ACC112 (cell line): Measurements from ENCODE around the gene EFNB1.
A peak's percentile ranks its signal among the peaks of the same experiment; 100 is the strongest.

Experiments used
- H2AFZ ChIP-seq: fragments of 200-600 bp; sonication (generic); one replicate; pipeline ENCODE4 v1.6.0; 2017; ENCODE audit warnings: antibody characterized with exemption, low read length; ENCODE audit not compliant: unreplicated experiment
- H3K27ac ChIP-seq: fragments of 200-600 bp; sonication (generic); 2 replicates; pipeline ENCODE4 v1.5.1; 2014; ENCODE audit warnings: low read depth, mild to moderate bottlenecking, antibody characterized with exemption, low read length, moderate library complexity
- H3K27me3 ChIP-seq: fragments of 200-600 bp; sonication (generic); 2 replicates; pipeline ENCODE4 v1.6.1; 2014; ENCODE audit warnings: mild to moderate bottlenecking, antibody characterized with exemption, low read length, moderate library complexity, mixed read lengths; ENCODE audit not compliant: insufficient read depth
- H3K36me3 ChIP-seq: fragments of 200-600 bp; sonication (generic); 2 replicates; pipeline ENCODE4 v1.6.1; 2016; ENCODE audit warnings: mild to moderate bottlenecking, antibody characterized with exemption, low read length, moderate library complexity, mixed read lengths; ENCODE audit not compliant: insufficient read depth
- H3K4me1 ChIP-seq: fragments of 200-600 bp; sonication (generic); one replicate; pipeline ENCODE4 v1.6.1; 2016; ENCODE audit warnings: low read length, mixed read lengths; ENCODE audit not compliant: insufficient read depth, unreplicated experiment, control insufficient read depth
- H3K4me3 ChIP-seq: fragments of 200-600 bp; sonication (generic); 2 replicates; pipeline ENCODE4 v1.5.1; 2014; ENCODE audit warnings: mild to moderate bottlenecking, low read depth, low read length
- H3K79me2 ChIP-seq: fragments of 200-600 bp; sonication (generic); one replicate; pipeline ENCODE4 v1.6.0; 2016; ENCODE audit warnings: low read length; ENCODE audit not compliant: control insufficient read depth, unreplicated experiment, insufficient read depth

Gene EFNB1

GRCh38 chrX:68808686-68809357 is 20.0 kb upstream of the EFNB1 start:
- H2AFZ ChIP-seq = no peak overlapping the region
- H3K4me1 ChIP-seq = no peaks in the 10 kb centered on the region

GRCh38 chrX:68820476-68821110 is 8.2 kb upstream of the EFNB1 start:
- Histone ChIP-seq H3K4me1 (no peaks in the 10 kb centered on the region), H3K36me3 (no peaks in the 10 kb centered on the region), H2AFZ (no peak overlapping the region), H3K79me2 (no peaks in the 10 kb centered on the region), H3K4me3 (no peak overlapping the region), H3K27ac (no peak overlapping the region), H3K27me3 (no peaks in the 10 kb centered on the region)

More at GRCh38 chrX:68808686-68809357, 20.0 kb upstream of the EFNB1 start:
- H3K36me3 ChIP-seq = no peaks in the 10 kb centered on the region
- no peak overlapping the region for H3K27ac ChIP-seq
- H3K27me3 ChIP-seq = peaks cover 5% of the 10 kb centered on the region
- H3K79me2 ChIP-seq = no peaks in the 10 kb centered on the region
- no peak overlapping the region for H3K4me3 ChIP-seq

DNA sequence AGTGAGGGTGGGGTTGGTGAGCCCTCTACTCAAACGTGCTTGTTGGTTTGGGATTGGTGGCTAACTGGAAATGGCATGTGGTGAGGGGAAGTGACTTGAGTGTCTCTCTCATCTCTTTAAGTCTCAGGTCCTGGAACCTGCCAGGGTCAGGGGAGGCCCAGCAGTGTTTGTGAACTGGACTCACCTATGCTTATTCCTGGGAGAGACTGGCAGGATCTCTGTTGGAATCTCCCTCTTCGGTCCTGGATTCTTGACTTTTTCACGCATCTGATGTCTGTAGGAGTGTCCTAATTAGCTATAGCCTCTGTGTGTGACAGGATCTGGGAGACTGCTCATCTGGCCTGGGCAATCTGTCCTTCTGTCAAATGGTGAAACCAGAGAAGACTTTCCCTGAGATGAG is 7.2 kb upstream of the EFNB1 start:
- no peak overlapping the region for H3K4me3 ChIP-seq
- no peaks in the 10 kb centered on the region for H3K27me3 ChIP-seq
- peaks cover 9% of the 10 kb centered on the region for H3K4me1 ChIP-seq
- H2AFZ ChIP-seq = no peak overlapping the region
- no peaks in the 10 kb centered on the region for H3K79me2 ChIP-seq
- H3K36me3 ChIP-seq = no peaks in the 10 kb centered on the region
- H3K27ac ChIP-seq = no peak overlapping the region

GRCh38 chrX:68822641-68823410 is 6.0 kb upstream of the EFNB1 start:
- Histone ChIP-seq H3K4me1 (peaks cover 17% of the 10 kb centered on the region), H3K27ac (no peak overlapping the region), H3K79me2 (no peaks in the 10 kb centered on the region), H3K27me3 (no peaks in the 10 kb centered on the region), H3K4me3 (no peak overlapping the region), H2AFZ (peak overlapping the region; percentile 57), H3K36me3 (no peaks in the 10 kb centered on the region)

GRCh38 chrX:68823413-68824151 is 5.2 kb upstream of the EFNB1 start:
- no peaks in the 10 kb centered on the region for H3K27me3 ChIP-seq
- H3K36me3 ChIP-seq = no peaks in the 10 kb centered on the region
- no peak overlapping the region for H3K27ac ChIP-seq
- no peak overlapping the region for H2AFZ ChIP-seq
- H3K79me2 ChIP-seq = no peaks in the 10 kb centered on the region
- peaks cover 17% of the 10 kb centered on the region for H3K4me1 ChIP-seq
- H3K4me3 ChIP-seq = no peak overlapping the region

DNA sequence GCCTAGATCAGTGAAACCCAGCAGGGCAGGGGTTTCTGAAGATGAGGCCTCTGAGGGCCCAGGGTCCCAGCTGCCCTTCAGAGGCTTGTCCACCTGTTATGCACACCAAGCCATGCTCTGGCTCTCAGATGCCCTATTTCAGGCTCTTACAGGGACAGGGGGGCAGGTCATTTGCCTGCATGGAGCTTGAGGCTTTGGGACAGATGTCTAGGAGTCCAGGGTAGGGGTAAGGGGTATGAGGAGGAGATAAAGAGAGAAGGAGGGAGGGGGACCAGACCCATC is 4.7 kb upstream of the EFNB1 start:
- H2AFZ ChIP-seq = no peak overlapping the region
- no peaks in the 10 kb centered on the region for H3K79me2 ChIP-seq
- H3K4me1 ChIP-seq = peaks cover 17% of the 10 kb centered on the region
- H3K4me3 ChIP-seq = no peak overlapping the region
- no peak overlapping the region for H3K27ac ChIP-seq
- no peaks in the 10 kb centered on the region for H3K36me3 ChIP-seq
- H3K27me3 ChIP-seq = no peaks in the 10 kb centered on the region

DNA sequence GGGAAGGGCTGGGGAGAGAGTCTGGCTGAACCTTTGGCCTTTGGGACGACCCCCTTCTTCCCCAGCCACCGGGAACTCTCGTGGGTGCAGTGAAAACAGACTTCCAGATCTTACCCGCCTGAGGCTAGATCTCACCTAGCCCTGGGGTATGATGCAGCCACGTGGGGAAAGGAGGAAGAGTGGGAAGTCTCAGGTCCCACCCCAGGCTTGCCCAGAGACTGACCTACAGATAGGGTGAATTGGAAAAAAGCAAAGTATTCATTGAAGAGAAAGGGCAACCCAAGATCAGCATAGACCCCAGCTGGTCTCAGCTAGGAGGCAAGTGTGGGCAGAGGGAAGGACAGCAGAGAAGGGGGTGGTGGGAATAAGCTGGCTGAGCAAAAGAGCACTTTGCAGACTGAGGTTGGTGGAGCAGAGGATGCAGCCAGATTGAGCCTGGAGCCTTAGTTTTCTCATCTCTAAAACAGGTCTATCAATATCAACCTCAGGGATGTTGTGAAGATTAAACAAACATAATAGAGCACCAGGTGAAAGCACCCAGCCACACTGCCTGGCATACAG is 4.2 kb upstream of the EFNB1 start:
- Histone ChIP-seq H3K36me3 (no peaks in the 10 kb centered on the region), H2AFZ (no peak overlapping the region), H3K4me1 (peaks cover 17% of the 10 kb centered on the region), H3K79me2 (no peaks in the 10 kb centered on the region), H3K27ac (no peak overlapping the region), H3K4me3 (no peak overlapping the region), H3K27me3 (no peaks in the 10 kb centered on the region)

- Histone ChIP-seq H3K27ac (no peak overlapping the region), H3K27me3 (no peaks in the 10 kb centered on the region), H3K4me1 (peaks cover 19% of the 10 kb centered on the region), H3K79me2 (peaks cover 14% of the 10 kb centered on the region), H3K36me3 (no peaks in the 10 kb centered on the region), H2AFZ (no peak overlapping the region), H3K4me3 (no peak overlapping the region)
These were observed 2.5 kb upstream of the EFNB1 start for GRCh38 chrX:68826113-68826980.

DNA sequence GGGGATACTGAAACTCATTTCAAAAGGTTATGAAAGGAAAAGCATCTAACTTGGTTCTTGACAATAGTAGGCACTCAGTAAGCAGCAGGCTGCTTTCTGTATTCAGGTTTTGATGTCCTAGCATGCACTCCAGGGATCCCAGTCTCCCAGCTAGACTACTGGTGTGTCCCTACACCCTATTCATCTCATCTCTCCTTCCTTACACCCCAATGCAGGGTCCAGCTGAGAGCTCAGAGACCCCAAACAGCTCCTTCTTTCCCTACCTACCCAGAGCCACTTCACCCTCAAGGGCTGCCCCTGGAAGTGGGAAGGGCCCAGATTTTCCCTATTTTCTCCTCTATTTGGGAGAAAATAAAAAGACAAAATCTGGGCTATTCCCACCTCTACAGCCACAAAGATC is 1.6 kb upstream of the EFNB1 start:
- no peaks in the 10 kb centered on the region for H3K36me3 ChIP-seq
- peaks cover 20% of the 10 kb centered on the region for H3K4me1 ChIP-seq
- no peaks in the 10 kb centered on the region for H3K27me3 ChIP-seq
- no peak overlapping the region for H3K4me3 ChIP-seq
- H3K27ac ChIP-seq = no peak overlapping the region
- H2AFZ ChIP-seq = no peak overlapping the region
- H3K79me2 ChIP-seq = peaks cover 17% of the 10 kb centered on the region
